Astrocyte of the hippocampus (primary cell): ENCODE data around the gene HACD1.
A peak's percentile ranks its signal among the peaks of the same experiment; 100 is the strongest.

Experiments used
- DNase-seq: peaks from one replicate; pipeline ENCODE4 v3.0.0; 2011; ENCODE audit warnings: low read depth, low spot score

HACD1 gene

DNA sequence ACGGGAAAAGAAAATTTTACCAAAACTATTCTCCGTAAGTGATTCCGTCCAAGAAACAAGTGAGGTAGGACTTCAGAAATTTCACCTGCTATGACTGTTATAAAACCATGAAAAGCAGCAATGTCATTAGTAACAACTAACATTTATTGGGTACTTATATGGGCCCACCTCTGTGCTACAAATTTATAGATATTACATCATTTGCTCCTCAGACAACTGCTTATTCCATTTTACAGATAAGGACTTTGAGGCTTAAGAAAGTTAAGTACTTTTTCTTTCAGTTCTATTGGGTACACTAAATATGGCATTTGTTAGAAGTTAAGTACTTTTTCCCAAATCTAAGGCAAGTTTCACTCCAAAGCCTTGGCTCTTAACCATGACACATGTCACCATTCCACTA is 36.3 kb downstream of the HACD1 start:
- no peak for DNase-seq

DNA sequence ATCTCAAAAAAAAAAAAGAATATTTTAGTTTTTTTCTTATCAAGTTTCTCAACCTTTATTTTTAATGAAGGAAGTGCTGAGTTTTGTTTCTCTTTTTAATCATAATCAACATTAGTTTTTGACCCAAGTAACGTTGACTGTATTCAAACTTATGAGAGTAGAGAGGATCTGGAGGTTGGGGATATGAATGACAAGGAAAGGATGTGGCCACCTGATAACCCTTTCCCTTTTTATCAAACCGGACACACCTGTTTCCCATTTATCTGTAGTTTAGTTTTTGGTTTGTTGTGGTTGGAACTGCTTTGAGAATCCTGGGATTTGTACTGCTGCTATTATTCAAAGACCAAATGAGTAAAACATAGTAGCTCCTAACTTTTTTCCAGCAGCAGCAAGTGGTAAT is 38.6 kb downstream of the HACD1 start:
- no peak for DNase-seq

GRCh38 chr10:17576768-17577167 is 40.4 kb downstream of the HACD1 start:
- no peak for DNase-seq

DNA sequence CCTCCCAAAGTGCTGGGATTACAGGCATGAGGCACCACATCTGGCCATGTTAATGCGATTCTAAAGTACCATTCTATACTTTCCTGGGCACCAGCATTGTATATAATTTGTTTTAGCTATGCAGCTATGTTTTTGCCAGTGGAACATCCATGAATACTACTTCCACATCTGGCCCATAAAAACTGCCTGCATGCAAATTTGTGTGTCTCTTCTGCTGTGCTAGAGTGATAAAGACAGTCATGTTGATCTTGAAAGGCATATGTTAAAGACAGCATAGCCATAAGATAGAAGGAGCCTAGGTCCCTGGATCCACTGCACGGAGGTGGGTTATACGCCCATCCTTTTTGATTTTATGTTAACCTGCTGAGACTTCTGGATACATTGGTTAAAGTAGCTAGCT is 52.3 kb downstream of the HACD1 start:
- DNase-seq = no peak

GRCh38 chr10:17563452-17563851 is 53.7 kb downstream of the HACD1 start:
- no peak for DNase-seq

GRCh38 chr10:17562614-17563013 is 54.6 kb downstream of the HACD1 start:
- peak; percentile 88 for DNase-seq

- DNase-seq = no peak
These were observed 56.1 kb downstream of the HACD1 start for GRCh38 chr10:17561111-17561510.

DNA sequence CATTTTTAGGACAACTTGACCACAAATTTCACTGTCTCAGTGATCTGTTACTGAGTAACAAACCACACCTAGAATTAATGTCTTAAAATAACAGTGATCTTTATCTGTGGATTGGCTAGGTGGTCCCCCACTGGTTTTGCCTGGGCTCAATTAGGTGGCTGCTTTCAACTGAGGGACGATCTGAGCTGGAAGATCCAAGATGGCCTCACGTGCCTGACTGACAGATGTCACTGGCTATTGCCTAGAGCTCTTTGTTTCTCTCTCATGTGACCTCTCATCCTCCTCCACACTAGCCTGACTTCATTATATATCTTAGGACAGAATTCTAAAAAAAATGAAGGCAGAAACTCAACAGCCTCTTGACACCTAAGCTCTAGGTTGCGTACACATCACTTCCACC is 59.7 kb downstream of the HACD1 start:
- DNase-seq = no peak

DNA sequence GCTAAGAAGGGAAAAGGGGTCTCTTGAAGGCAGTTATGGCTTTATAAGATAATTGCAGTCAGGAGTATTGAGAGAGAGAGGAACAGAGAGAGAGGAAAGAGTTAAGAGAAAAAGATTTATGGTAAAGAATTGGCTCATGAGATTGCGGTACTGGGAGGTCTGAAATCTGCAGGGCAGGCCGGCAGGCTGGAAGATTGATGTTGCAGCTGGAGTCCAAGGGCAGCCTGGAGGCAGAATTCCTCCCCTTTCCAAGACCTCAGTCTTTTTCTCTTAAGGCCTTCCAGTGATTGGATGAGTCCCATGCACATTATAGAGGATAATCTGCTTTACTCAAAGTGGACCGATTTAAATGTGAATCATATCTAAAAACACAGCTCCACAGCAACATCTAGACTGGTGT is 68.4 kb downstream of the HACD1 start:
- no peak for DNase-seq

DNA sequence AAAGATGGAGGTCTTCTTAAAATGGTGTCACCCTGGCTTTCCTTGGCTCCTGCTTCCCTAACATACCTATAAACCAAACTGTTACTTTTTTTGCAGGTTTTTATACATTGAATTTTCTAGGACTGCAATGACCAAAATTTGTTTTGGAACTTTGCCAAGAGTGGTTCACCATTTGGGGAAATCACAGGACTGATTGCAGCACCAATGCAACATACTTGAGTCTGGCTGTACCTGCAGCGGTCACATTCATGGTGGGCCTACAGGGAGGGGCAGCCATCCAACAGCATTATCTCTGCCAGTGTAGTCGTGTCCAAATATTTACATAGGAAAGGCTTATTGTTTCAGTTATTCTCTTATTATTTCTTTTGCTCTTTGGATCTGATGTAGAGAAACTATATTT is 69.0 kb downstream of the HACD1 start:
- peak; percentile 33 for DNase-seq

- DNase-seq = peak; percentile 58
These were observed 70.1 kb downstream of the HACD1 start for GRCh38 chr10:17547060-17547459.

- no peak for DNase-seq
These were observed 72.7 kb downstream of the HACD1 start for GRCh38 chr10:17544465-17544864.
